ENCODE measurements around the gene FBLL1.
"Not testable (repeated sequence)": the region's sequence is repeated elsewhere in the genome, so short reads cannot be mapped to it uniquely, and the experiment has no call there.

FBLL1 gene

GRCh38 chr5:168553377-168554130 is 24.4 kb downstream of the FBLL1 start:
- Histone ChIP-seq H3K27ac (ENCODE audit: low read depth, low read length) (no peak overlapping the region), H3K4me3 (ENCODE audit: low read depth in 1 of 2, low read length in 2 of 2) (no peak overlapping the region), H3K9ac (ENCODE audit: low read length) (no peak overlapping the region), H3K9me3 (ENCODE audit: low read length) (no peaks in the 10 kb centered on the region), H3K4me1 (ENCODE audit: insufficient read depth, low read length) (peaks cover 8% of the 10 kb centered on the region), H3K27me3 (ENCODE audit: control insufficient read depth in 1 of 2, insufficient read depth in 2 of 2, low read length in 2 of 2) (no peaks in the 10 kb centered on the region), H3K36me3 (ENCODE audit: insufficient read depth, low read length) (peaks cover 17% of the 10 kb centered on the region)

DNA sequence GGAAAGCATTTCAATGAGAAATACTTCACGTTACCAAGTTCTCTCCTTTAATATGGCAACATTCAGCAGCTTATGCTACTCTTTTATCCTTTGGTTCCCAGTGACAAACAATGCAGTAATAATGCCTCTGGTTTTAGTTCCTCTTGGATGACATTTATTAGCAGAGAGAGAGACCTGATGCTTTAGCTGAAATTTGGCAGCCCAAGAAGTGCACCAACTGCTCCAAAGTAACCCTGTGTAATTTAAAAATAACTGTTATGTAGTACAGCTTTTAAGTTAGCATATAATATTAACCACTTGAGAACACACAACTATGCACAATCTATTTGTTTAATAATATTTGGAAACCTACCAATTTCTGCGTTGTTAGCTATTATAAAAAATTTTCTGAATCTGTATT is 28.3 kb downstream of the FBLL1 start:
- H3K4me1 ChIP-seq (ENCODE audit: insufficient read depth, low read length), result peaks cover 2% of the 10 kb centered on the region

DNA sequence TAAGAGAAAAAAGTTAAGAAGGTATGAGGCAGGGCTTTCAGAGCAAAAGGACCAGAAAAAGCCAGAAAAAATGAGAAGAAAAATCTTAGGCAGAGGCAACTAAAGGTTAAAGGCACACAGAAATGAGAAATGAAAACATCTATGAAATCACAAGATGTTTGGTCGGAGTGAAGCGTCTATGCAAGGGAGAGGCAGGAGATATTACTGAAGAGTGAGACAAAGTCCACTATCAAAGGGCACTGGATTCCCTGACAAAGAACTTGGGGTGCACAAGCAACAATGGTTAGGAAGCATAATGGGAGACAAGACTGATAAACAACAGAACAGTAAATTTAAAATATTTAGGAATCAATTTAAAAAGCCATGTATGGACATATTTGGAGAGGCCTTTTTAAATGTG is 33.2 kb downstream of the FBLL1 start:
- H3K4me1 ChIP-seq (ENCODE audit: insufficient read depth, low read length), result no peaks in the 10 kb centered on the region
- no peak overlapping the region for H3K27ac ChIP-seq (ENCODE audit: low read depth, low read length)
- no peak overlapping the region for H3K9ac ChIP-seq (ENCODE audit: low read length)
- H3K36me3 ChIP-seq (ENCODE audit: insufficient read depth, low read length), result peaks cover 24% of the 10 kb centered on the region
- H3K4me3 ChIP-seq (ENCODE audit: low read depth in 1 of 2, low read length in 2 of 2), result no peak overlapping the region
- H3K9me3 ChIP-seq (ENCODE audit: low read length), result no peaks in the 10 kb centered on the region
- H3K27me3 ChIP-seq (ENCODE audit: control insufficient read depth in 1 of 2, insufficient read depth in 2 of 2, low read length in 2 of 2), result no peaks in the 10 kb centered on the region

More for the DNA sequence above, 28.3 kb downstream of the FBLL1 start:
- Histone ChIP-seq H3K27ac (ENCODE audit: low read depth, low read length) (no peak overlapping the region), H3K9ac (ENCODE audit: low read length) (no peak overlapping the region), H3K27me3 (ENCODE audit: control insufficient read depth in 1 of 2, insufficient read depth in 2 of 2, low read length in 2 of 2) (no peaks in the 10 kb centered on the region), H3K36me3 (ENCODE audit: insufficient read depth, low read length) (peaks cover 22% of the 10 kb centered on the region), H3K9me3 (ENCODE audit: low read length) (no peaks in the 10 kb centered on the region), H3K4me3 (ENCODE audit: low read depth in 1 of 2, low read length in 2 of 2) (no peak overlapping the region)

DNA sequence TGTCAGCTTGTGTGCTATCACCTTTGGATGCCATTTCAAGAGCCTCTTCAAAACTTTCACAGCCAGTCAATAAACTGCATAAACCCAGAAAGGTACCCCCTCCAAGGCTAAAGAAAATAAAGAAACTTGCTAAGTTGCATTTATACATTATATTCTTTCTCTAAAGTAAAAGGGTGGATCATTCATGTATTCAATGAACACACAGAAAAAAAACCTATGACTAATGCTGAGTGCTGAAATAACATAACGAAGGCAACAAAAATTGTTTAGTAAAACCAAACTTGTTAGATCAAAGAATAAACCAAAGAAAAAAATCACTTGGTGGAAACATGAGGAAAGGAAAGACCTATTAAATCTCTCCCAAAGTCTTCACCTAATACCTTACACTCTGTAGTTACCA is 34.9 kb downstream of the FBLL1 start:
- Histone ChIP-seq H3K9ac (ENCODE audit: low read length) (no peak overlapping the region), H3K27ac (ENCODE audit: low read depth, low read length) (no peak overlapping the region), H3K4me3 (ENCODE audit: low read depth in 1 of 2, low read length in 2 of 2) (no peak overlapping the region), H3K36me3 (ENCODE audit: insufficient read depth, low read length) (peaks cover 33% of the 10 kb centered on the region), H3K27me3 (ENCODE audit: control insufficient read depth in 1 of 2, insufficient read depth in 2 of 2, low read length in 2 of 2) (no peaks in the 10 kb centered on the region), H3K9me3 (ENCODE audit: low read length) (no peaks in the 10 kb centered on the region), H3K4me1 (ENCODE audit: insufficient read depth, low read length) (no peaks in the 10 kb centered on the region)

GRCh38 chr5:168568738-168569137 is 39.6 kb downstream of the FBLL1 start:
- Histone ChIP-seq H3K4me1 (ENCODE audit: insufficient read depth, low read length) (no peaks in the 10 kb centered on the region), H3K27me3 (ENCODE audit: control insufficient read depth in 1 of 2, insufficient read depth in 2 of 2, low read length in 2 of 2) (no peaks in the 10 kb centered on the region), H3K36me3 (ENCODE audit: insufficient read depth, low read length) (peaks cover 22% of the 10 kb centered on the region), H3K9me3 (ENCODE audit: low read length) (no peaks in the 10 kb centered on the region), H3K9ac (ENCODE audit: low read length) (no peak overlapping the region), H3K4me3 (ENCODE audit: low read depth in 1 of 2, low read length in 2 of 2) (no peak overlapping the region), H3K27ac (ENCODE audit: low read depth, low read length) (no peak overlapping the region)

- Histone ChIP-seq H3K36me3 (ENCODE audit: insufficient read depth, low read length) (peaks cover 19% of the 10 kb centered on the region), H3K4me1 (ENCODE audit: insufficient read depth, low read length) (peaks cover 6% of the 10 kb centered on the region), H3K27me3 (ENCODE audit: control insufficient read depth in 1 of 2, insufficient read depth in 2 of 2, low read length in 2 of 2) (no peaks in the 10 kb centered on the region), H3K4me3 (ENCODE audit: low read depth in 1 of 2, low read length in 2 of 2) (no peak overlapping the region), H3K9me3 (ENCODE audit: low read length) (no peaks in the 10 kb centered on the region), H3K9ac (ENCODE audit: low read length) (no peak overlapping the region), H3K27ac (ENCODE audit: low read depth, low read length) (no peak overlapping the region)
Observed at GRCh38 chr5:168570490-168571328, 41.6 kb downstream of the FBLL1 start.

- not testable (repeated sequence) for H3K4me3 ChIP-seq (ENCODE audit: low read depth in 1 of 2, low read length in 2 of 2); H3K27ac ChIP-seq (ENCODE audit: low read depth, low read length); H3K27me3 ChIP-seq (ENCODE audit: control insufficient read depth in 1 of 2, insufficient read depth in 2 of 2, low read length in 2 of 2); H3K9me3 ChIP-seq (ENCODE audit: low read length); H3K36me3 ChIP-seq (ENCODE audit: insufficient read depth, low read length); H3K9ac ChIP-seq (ENCODE audit: low read length)
- H3K4me1 ChIP-seq (ENCODE audit: insufficient read depth, low read length), result peaks cover 15% of the 10 kb centered on the region
Observed at GRCh38 chr5:168573663-168574062, 44.6 kb downstream of the FBLL1 start.

- H3K27ac ChIP-seq (ENCODE audit: low read depth, low read length); H3K4me3 ChIP-seq (ENCODE audit: low read depth in 1 of 2, low read length in 2 of 2); H3K36me3 ChIP-seq (ENCODE audit: insufficient read depth, low read length); H3K27me3 ChIP-seq (ENCODE audit: control insufficient read depth in 1 of 2, insufficient read depth in 2 of 2, low read length in 2 of 2); H3K9me3 ChIP-seq (ENCODE audit: low read length); H3K9ac ChIP-seq (ENCODE audit: low read length): not testable (repeated sequence)
- H3K4me1 ChIP-seq (ENCODE audit: insufficient read depth, low read length), result peaks cover 15% of the 10 kb centered on the region
Observed at GRCh38 chr5:168574156-168574555, 45.1 kb downstream of the FBLL1 start.

GRCh38 chr5:168575391-168576372 is 46.6 kb downstream of the FBLL1 start:
- no peak overlapping the region for H3K4me3 ChIP-seq (ENCODE audit: low read depth in 1 of 2, low read length in 2 of 2)

GRCh38 chr5:168578006-168578405 is 48.9 kb downstream of the FBLL1 start:
- H3K9ac ChIP-seq (ENCODE audit: low read length), result peak overlapping the region; percentile 86
- no peak overlapping the region for H3K27ac ChIP-seq (ENCODE audit: low read depth, low read length)
- H3K9me3 ChIP-seq (ENCODE audit: low read length), result no peaks in the 10 kb centered on the region
- H3K27me3 ChIP-seq (ENCODE audit: control insufficient read depth in 1 of 2, insufficient read depth in 2 of 2, low read length in 2 of 2), result no peaks in the 10 kb centered on the region
- peaks cover 21% of the 10 kb centered on the region for H3K4me1 ChIP-seq (ENCODE audit: insufficient read depth, low read length)
- peak overlapping the region; percentile 75 to 98 for H3K4me3 ChIP-seq (ENCODE audit: low read depth in 1 of 2, low read length in 2 of 2)
- H3K36me3 ChIP-seq (ENCODE audit: insufficient read depth, low read length), result no peaks in the 10 kb centered on the region

More at GRCh38 chr5:168575391-168576372, 46.6 kb downstream of the FBLL1 start:
- Histone ChIP-seq H3K36me3 (ENCODE audit: insufficient read depth, low read length) (no peaks in the 10 kb centered on the region), H3K27ac (ENCODE audit: low read depth, low read length) (no peak overlapping the region), H3K4me1 (ENCODE audit: insufficient read depth, low read length) (peaks cover 21% of the 10 kb centered on the region), H3K9ac (ENCODE audit: low read length) (no peak overlapping the region), H3K27me3 (ENCODE audit: control insufficient read depth in 1 of 2, insufficient read depth in 2 of 2, low read length in 2 of 2) (no peaks in the 10 kb centered on the region), H3K9me3 (ENCODE audit: low read length) (no peaks in the 10 kb centered on the region)
